ENCODE results near the gene CNGA3.
"Not testable (repeated sequence)": the region's sequence is repeated elsewhere in the genome, so short reads cannot be mapped to it uniquely, and the experiment has no call there.

DNA sequence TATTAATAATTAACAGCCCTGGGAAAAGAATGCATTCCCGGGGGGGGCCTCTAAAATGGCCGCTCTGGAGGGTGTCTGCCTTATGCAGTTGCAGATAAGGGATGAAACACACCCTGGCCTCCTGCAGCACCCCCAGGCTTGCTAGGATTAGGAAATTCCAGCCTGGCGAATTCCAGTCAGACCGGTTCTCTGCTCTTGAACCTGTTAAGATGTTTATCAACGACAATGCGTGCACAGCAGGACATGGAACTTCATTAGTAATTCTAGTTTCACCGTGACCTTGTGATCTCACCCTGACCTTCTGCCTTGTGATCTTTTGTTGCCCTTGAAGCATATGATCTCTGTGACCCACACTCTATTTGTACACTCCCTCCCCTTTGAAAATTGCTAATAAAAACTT, 68.0 kb downstream of the CNGA3 start:
- TF ChIP-seq POLR2A, CTCF, POLR2AphosphoS5, EP300 (IDR thresholded peaks at IDR 0.05): not testable (repeated sequence)
